GM18519 (cell line): Measurements from ENCODE around the gene TRIM28.

Experiments used
- ATAC-seq: cut with Tn5 transposase; IDR thresholded peaks from one replicate; pipeline ENCODE4 v1.9.1; 2021; ENCODE audit warnings: mild to moderate bottlenecking, moderate library complexity; ENCODE audit not compliant: unreplicated experiment, low FRiP score

Gene TRIM28

GRCh38 chr19:58547323-58548312, 3.8 kb downstream of the TRIM28 start:
- no peak for ATAC-seq

- no peak for ATAC-seq
These were observed 5.2 kb downstream of the TRIM28 start for GRCh38 chr19:58548859-58549663.

- ATAC-seq: no peak
These were observed 5.9 kb downstream of the TRIM28 start for GRCh38 chr19:58549664-58550361.

DNA sequence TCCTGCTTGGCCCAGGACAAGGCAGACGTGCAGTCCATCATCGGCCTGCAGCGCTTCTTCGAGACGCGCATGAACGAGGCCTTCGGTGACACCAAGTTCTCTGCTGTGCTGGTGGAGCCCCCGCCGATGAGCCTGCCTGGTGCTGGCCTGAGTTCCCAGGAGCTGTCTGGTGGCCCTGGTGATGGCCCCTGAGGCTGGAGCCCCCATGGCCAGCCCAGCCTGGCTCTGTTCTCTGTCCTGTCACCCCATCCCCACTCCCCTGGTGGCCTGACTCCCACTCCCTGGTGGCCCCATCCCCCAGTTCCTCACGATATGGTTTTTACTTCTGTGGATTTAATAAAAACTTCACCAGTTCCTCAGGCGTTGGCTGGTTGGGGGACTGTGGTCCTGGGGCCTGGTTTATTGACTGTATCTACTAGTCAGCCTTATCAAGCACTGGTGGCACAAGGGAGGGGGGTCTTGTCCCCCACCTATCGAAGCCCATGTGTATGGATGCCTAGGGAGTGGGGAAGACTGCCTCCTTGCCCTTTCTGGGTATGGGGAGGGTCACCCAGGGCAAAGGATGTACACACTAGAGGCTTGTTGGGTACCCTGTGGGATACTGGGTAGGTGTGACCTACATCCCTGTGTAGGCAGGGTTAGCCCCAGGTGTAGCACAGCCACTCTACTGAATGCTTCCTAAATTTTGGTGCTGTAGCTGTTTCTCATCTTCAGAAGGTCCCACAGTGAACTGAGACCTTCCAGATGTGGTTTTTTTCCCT, 6.7 kb downstream of the TRIM28 start:
- ATAC-seq: no peak

DNA sequence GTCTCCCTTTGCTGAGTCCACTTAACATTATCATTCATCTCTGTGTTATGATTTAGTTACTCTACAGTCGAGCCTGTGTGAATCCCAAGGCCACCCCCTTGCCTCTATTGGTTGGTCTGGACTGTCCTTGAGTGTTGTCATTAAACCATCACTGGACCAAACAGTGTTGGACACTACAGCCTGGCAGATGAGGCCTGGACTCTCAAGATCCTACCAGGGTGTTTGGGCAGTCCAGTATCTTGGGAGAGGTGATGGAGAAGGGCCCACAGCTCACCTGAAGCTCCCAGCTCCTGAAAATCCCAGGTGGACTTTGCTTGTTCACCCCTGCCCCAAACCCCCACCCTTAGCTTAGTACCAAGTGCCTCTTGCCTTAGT, 7.2 kb downstream of the TRIM28 start:
- ATAC-seq: no peak

DNA sequence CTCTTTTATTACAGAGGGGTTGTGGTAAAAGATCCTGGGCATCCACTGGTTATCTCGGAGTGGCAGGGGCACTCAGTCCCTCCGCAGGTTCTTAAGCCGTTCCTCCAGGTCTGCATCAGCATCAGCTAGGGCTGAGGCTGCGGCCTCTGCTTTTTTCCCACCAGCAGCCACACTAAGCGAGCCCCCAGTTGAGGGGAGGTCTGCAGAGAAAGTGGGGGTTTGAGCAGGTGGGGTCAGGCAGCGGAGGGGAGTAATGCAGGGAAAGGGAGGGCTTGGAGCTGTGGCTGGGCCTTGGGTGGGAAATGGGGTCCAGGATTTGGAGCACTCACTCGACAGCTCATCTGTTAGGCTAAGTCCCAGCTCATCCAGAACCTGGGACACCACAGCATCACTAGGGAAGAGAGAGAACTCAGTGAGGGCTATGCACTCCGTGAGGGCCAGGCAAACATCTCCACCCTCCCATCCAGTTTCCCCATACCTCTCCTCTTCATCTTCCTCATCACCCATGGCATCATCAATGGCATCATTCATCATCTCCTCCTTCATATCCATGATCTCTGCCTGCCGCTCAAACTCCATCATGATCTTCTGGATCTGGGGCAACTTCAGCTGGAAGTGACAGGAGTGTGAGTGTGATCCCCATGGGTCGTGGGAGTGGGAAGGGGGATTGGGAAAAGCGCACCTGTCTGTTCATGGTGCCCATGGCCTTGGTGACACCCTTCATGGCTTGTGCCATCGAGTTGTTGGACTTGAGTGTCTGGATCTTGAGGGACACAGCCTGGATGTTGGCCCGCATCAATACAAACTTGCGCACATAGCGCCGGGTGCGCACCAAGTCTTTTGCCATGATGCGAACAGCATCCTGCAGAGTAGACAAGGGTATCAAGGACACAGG, 8.0 kb downstream of the TRIM28 start:
- ATAC-seq: no peak

DNA sequence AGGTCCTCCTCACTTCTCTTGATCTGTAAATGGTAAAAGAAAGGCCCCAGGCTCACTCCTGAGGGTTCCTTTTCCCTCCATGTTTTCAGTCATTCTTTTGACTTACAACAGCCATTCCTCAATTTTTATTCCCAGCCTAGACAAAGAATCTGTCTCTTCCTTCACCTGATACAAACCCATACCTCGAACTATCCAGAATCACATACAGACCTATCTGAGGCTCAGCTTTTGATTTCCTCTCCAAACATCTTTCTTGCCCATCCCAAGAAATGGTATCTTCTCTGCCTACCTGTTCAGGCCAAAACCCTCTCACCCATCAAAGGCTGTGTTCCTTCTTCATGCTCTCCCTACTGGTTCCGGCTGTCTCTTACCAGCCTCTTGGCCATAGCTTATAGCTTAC, 8.8 kb downstream of the TRIM28 start:
- no peak for ATAC-seq

DNA sequence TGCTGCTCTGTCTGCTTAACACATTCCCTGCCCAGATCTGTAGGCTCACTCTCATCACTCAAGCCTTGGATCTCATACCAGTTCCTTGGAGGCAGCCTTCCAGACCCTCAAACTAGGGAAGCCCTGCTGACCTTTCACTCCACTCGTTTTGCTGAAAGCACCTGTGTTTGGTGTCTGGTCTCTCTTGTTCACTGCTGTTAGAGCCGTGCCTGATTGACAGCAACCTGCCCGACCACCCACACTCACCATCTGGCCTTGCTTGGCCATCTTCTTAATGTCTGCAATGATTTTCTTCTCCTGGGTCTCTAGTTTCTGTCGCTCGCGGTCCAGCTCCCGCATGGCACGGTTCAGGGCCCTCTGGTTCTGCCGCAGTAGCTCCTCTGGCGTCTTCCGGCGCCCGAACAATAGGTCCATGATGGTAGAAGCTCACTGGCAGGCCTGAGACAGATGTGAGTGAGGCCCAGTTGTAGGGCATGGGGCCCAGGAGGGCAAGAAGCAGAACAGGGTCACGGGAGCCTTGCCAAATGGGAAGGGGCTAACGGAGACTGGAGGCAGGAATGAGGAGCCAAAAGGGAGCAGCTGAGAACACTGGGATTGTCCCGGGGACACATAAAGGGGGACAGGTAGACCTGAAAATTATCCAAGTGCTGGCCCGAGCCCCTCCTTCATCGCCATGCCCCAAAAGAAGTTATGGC, 10.1 kb downstream of the TRIM28 start:
- ATAC-seq: no peak

GRCh38 chr19:58554494-58555368, 10.9 kb downstream of the TRIM28 start, which contains the start of gene CHMP2A:
TSS of gene CHMP2A (minus strand) at chr19:58555105. CDS start at chr19:58554212, 893 bp downstream.
- ATAC-seq: no peak

GRCh38 chr19:58555369-58555885, 11.6 kb downstream of the TRIM28 start:
- no peak for ATAC-seq

DNA sequence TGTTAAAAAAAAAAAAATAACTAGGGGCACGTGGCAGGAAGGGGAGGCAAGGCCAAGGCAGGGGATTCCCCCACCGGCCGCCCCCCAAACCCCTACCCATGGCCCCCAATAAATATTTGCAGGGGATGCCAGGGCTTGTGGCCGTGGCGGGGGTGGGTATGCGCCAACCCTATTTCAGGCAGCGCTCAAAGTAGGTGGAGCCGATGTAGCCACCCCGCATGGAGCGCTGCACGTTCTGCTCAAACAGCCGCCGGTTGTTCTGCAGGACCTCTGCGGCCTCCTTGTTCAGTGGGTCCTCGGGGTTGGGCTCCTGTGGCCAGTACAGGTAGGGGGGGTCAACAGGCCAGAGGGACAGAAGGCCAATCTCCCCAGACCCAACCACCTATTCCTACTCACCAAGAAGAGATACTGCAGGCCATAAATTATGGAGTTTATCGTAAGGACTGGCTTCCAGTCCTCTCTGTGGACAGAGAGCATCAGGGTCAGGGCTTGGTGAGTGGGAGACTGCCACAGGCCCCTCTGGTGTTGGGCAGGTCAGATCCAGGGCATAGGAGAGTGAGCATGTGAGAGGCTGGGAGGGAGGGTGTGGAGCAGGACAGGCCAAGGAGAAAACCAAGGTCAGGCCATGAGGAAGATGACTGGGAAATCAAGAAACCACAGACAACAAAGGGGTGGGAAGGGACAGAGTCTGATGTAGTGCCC, 12.2 kb downstream of the TRIM28 start:
- no peak for ATAC-seq

GRCh38 chr19:58556622-58557220, 12.9 kb downstream of the TRIM28 start:
- ATAC-seq: no peak

GRCh38 chr19:58557221-58558065, 13.6 kb downstream of the TRIM28 start:
- ATAC-seq: no peak

- ATAC-seq: no peak
These were observed 14.3 kb downstream of the TRIM28 start, which contains the start of gene UBE2M for GRCh38 chr19:58558066-58558622. TSS of gene UBE2M (minus strand) at chr19:58558611. CDS start at chr19:58558381, 230 bp downstream.
